OCI-M2 (cell line): ENCODE results near the gene MEFV.
"Not testable (repeated sequence)": the region's sequence is repeated elsewhere in the genome, so short reads cannot be mapped to it uniquely, and the experiment has no call there.

Experiments
- DNase-seq: peaks from one replicate; lab custom pipeline; 2025; ENCODE audit not compliant: unreplicated experiment; lab: John Stamatoyannopoulos, UW

Gene MEFV

GRCh38 chr16:3256146-3256865 is at the start of gene MEFV:
Gene MEFV (minus strand): TSS chr16:3256633. CDS start chr16:3256587, 46 bp downstream.
- DNase-seq, result no peak

DNA sequence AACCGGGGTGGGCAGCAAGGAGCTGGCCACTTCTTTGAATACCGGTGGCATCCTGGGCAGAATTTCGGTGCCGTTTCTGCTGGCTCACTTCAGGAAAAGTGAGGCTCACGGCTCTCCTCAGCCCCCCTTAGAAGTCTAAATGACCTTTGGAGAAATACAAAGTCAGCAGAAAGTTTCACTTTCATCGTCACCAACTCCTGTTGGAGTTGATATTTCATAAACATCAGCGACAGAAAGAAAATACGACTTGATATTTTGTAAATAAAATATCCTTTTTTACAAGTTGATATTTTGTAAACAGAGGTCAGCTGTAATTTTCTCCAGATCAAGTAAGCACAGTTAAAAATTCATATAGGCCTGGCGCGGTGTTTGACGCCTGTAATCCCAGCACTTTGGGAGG is 49.6 kb upstream of the MEFV start:
- DNase-seq, result no peak

- peak; percentile 52 for DNase-seq
These were observed 49.0 kb upstream of the MEFV start, which contains the start of the genes TIGD7 and ZNF75A for GRCh38 chr16:3305109-3306068. Gene TIGD7 (minus strand): TSS chr16:3305430. CDS start chr16:3300614, 4,816 bp downstream. Gene ZNF75A (plus strand): TSS chr16:3305497. CDS start chr16:3308429, 2,932 bp downstream.

DNA sequence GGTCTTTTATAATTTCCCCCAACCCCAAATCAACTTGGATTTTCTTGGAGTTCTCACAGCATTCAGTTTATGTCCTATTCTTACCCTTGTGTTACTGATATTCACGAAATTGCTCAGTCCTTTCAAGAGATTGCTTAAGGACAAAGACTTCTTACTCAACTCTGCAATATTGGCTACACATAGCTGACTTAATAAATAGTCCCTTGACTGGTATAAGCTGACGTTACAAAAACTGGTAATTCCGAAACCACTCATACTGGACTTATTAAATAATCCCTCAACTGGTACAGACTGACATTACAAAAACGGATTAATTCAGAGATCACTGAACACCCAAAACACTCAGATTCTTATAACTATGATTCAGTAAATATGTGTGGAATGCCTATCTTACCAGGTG is 47.9 kb upstream of the MEFV start:
- DNase-seq, result no peak

GRCh38 chr16:3295783-3296182 is 39.4 kb upstream of the MEFV start:
- no peak for DNase-seq

DNA sequence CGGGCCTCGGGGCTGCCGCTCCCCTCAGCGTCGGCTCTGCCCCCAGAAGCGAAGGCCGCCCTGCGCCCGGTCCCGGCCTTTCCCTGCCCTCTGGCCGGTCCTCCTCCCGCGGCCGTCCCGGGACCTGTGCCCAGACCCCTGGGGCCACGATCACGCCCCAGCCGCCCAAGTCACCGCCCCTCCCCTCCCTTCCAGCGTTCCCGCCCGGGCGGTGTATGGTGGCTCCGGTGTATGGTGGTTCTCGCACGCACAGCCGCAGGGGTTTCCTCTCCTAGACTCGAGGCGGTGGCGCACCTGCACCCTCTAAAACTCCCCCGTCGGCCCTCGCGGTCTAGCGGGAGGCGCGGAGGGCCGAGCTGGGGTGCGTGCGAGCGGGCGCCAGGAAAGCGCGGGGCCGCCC is 38.8 kb upstream of the MEFV start:
- no peak for DNase-seq

- DNase-seq, result no peak
These were observed 36.2 kb upstream of the MEFV start for GRCh38 chr16:3292604-3293003.

DNA sequence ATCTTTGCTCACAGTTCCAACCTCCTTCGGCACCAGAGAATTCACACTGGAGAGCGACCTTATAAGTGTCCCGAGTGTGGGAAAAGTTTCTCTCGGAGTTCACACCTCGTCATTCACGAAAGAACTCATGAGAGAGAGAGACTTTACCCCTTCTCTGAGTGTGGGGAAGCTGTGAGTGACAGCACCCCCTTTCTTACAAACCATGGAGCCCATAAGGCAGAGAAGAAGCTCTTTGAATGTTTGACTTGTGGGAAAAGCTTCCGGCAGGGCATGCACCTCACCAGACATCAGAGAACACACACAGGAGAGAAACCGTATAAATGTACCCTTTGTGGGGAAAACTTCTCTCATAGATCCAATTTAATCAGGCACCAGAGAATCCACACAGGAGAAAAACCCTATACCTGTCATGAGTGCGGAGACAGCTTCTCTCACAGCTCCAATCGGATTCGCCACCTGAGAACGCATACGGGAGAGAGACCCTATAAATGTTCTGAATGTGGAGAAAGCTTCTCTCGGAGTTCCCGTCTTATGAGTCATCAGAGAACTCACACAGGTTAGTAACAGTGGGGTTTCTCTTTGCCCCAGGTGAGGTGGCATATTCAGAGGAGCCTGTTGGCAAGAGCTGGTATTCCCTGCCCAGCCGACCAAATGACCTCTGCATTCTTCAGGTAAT is 33.7 kb upstream of the MEFV start:
- no peak for DNase-seq

- no peak for DNase-seq
These were observed 28.7 kb upstream of the MEFV start for GRCh38 chr16:3285131-3285530.

DNA sequence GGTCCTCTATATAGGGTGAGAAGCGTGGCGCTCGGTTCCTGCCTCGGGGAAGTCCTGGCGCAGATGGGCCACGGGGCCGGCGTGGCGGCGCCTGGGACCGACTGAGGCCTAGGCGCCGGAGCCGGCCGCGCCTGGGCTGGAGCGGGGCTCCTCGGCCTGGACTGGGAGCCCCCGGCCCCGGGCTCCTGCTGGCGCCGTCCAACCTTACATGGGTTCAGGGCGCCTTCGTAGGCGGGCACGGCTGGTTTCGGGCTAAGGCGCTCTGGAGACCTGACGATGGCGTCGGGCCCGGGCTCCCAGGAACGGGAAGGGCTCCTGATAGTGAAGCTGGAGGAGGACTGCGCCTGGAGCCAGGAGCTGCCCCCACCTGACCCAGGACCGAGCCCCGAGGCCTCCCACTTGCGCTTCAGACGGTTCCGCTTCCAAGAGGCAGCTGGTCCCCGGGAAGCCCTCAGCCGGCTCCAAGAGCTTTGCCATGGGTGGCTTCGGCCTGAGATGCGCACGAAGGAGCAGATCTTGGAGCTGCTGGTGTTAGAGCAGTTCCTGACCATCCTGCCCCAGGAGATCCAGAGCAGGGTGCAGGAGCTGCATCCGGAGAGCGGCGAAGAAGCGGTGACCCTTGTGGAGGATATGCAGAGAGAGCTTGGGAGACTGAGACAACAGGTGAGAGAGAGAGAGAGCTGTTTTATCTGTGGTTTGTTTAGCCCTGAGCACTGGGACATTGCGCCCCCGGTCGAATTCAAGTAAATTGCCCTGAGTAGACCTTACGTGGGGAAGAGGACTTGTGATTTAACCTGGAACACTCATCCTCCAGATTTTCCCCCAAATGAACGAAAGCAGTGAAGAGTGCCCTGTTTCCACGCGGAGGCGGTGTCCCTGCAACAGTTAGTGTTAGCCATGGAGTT is 27.4 kb upstream of the MEFV start:
- DNase-seq, result no peak

GRCh38 chr16:3282730-3283542 is 26.5 kb upstream of the MEFV start, which contains the start of gene ZNF263:
Gene ZNF263 (plus strand): TSS chr16:3283491. CDS start chr16:3283819, 328 bp downstream.
- peak; percentile 42 for DNase-seq

- DNase-seq, result no peak
These were observed 25.8 kb upstream of the MEFV start for GRCh38 chr16:3282103-3282729.

DNA sequence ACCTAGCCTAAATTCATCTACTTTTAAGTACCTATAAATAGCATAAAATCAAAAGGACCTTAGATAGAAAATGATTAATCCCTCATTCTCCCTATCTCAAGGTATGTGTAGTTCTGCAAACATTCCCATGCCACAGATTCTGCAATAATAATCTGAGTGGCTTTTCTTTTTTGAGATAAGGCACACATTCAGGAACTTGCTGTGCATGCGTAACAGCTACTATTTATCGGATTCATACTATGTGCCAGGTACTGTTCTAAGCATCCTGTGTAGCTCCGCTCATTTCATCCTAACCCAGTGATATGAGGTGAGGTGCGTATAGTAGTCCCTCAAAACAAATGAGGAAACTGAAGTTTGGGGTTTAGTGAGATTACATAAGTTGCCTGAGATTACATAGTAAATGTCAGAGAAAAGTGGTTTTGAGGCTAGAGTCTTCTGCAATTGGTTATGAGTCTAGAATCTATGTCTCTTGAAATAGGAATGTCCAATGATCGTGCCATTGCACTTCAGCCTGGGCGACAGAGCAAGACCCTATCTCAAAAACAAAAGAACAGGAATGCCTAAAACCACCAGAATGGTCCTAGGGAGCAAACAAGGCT is 24.9 kb upstream of the MEFV start:
- DNase-seq, result no peak

DNA sequence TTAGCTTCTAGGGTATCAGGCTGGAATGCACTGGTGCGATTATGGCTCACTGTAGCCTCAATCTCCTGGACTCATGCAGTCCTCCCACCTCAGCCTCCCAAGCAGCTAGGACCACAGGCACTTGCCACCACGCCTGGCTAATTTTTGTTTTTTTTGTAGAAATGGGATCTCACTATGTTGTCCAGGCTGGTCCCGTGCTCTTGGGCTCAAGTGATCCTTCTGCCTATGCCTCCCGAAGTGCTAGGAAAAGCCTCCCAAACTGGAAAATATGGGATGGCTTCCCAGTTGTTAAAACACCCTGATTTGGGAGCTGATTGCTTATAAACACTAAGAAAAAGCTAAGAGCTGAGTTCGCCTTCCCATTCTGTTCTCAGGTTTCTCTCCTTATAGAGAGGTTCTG is 20.2 kb upstream of the MEFV start:
- DNase-seq, result no peak

- no peak for DNase-seq
These were observed 18.5 kb upstream of the MEFV start for GRCh38 chr16:3274947-3275346.

DNA sequence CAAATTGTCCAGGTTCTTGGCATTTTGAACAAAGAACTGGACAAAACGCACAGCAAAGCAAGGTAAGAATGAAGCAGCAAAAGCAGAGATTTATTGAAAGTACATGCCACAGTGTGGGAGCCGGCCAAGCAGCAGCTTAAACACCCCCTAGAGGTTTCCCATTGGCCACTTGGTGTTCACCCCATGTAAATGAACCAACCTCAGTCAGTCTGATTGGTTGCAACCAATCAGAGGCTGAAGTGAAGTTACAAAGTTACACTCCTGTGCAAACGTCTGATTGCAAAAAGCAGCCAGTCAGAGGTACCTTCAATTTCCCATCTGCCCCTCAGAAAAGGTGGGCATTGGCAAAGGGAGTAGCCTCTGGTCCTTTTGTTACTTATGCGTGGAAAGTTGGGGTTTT is 18.1 kb upstream of the MEFV start:
- DNase-seq, result no peak

GRCh38 chr16:3271281-3271680 is 14.8 kb upstream of the MEFV start:
- not testable (repeated sequence) for DNase-seq

DNA sequence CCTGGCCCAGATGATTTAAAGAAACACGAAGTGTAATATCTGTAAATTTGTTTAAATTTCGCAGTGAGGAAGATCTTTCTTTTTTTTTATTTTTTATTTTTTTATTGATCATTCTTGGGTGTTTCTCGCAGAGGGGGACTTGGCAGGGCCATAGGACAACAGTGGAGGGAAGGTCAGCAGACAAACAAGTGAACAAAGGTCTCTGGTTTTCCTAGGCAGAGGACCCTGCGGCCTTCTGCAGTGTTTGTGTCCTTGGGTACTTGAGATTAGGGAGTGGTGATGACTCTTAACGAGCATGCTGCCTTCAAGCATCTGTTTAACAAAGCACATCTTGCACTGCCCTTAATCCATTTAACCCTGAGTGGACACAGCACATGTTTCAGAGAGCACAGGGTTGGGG is 14.3 kb upstream of the MEFV start:
- not testable (repeated sequence) for DNase-seq

- DNase-seq, result no peak
These were observed 11.9 kb upstream of the MEFV start for GRCh38 chr16:3268294-3268693.
